Colonic mucosa (tissue), 4 donors: Measurements from ENCODE around the gene DCXR. TPM values are rescaled to one million over a fixed set of nuclear protein-coding genes. Genes with fewer than 3 reads are reported as not detected.

ENCODE experiments used
- DNase-seq: peaks from one replicate; pipeline ENCODE4 v3.0.0-alpha.2; 2020
- H3K27ac ChIP-seq: fragments of 200-600 bp; one replicate; pipeline ENCODE4 v1.8.0; 2021
- H3K27me3 ChIP-seq: fragments of 200-600 bp; one replicate; pipeline ENCODE4 v1.8.0; 2021
- H3K36me3 ChIP-seq: fragments of 200-600 bp; one replicate; pipeline ENCODE4 v1.8.0; 2021
- H3K4me1 ChIP-seq: fragments of 200-600 bp; one replicate; pipeline ENCODE4 v1.8.0; 2021; ENCODE audit warnings: mild to moderate bottlenecking
- H3K4me3 ChIP-seq: fragments of 200-600 bp; one replicate; pipeline ENCODE4 v1.8.0; 2021
- H3K9ac ChIP-seq, 2 donors: one replicate each; pipeline ENCODE4 v1.7.0; 2013; ENCODE audit warnings: control low read depth in 2 of 2, low read depth in 2 of 2, low read length in 2 of 2
- H3K9me3 ChIP-seq: fragments of 200-600 bp; one replicate; pipeline ENCODE4 v1.8.0; 2021
- intact Hi-C: fragments of 100-400 bp; cut with DNase I; formaldehyde crosslinking; loops from one replicate; pipeline ENCODE4 v1.14.1; 2022
- total RNA-seq, 2 donors: library from RNA; stranded (reverse); fragmentation: NEBNext Ultra II Directional in 1 of 2; extraction: Animal tissue kit (Norgen Biotek cat#: 25700) in 1 of 2; gene quantifications; one replicate each; pipeline ENCODE4 v1.2.1, GENCODE V29; 2021
- TF ChIP-seq, protein P1 (sequence below): fragments of 200-600 bp; IDR thresholded peaks from one replicate; pipeline ENCODE4 v1.8.0; 2022; ENCODE audit warnings: antibody characterized with exemption, mild to moderate bottlenecking
- donor health status: healthy.
- donor health status: DM: no; HTN: no; CAD: no.
- donor health status: DM: no; HTN: no; CAD: no.

DCXR gene
- total RNA-seq, 2 donors from 2014 or later = 115 to 183 TPM

DNA sequence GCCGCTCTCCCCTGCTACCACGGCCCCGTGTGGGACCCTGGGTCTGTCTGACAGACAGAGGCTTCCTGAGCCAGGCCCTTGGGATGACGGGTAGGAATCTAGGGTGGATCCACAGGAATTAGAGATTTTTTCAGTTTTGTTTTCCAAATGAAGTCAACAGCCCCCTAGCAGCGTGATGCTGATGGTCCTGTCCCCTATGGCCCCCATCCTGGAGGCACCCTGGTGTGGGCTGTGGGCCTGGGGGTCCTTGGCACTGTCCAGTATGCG, 30.3 kb downstream of the DCXR start:
- Histone ChIP-seq H3K27ac (no peak overlapping the region), H3K36me3 (no peaks in the 10 kb centered on the region), H3K27me3 (no peaks in the 10 kb centered on the region), H3K4me1 (no peaks in the 10 kb centered on the region), H3K9me3 (no peaks in the 10 kb centered on the region), H3K4me3 (no peak overlapping the region), H3K9ac (no peak overlapping the region)
- TF ChIP-seq, protein P1, sequence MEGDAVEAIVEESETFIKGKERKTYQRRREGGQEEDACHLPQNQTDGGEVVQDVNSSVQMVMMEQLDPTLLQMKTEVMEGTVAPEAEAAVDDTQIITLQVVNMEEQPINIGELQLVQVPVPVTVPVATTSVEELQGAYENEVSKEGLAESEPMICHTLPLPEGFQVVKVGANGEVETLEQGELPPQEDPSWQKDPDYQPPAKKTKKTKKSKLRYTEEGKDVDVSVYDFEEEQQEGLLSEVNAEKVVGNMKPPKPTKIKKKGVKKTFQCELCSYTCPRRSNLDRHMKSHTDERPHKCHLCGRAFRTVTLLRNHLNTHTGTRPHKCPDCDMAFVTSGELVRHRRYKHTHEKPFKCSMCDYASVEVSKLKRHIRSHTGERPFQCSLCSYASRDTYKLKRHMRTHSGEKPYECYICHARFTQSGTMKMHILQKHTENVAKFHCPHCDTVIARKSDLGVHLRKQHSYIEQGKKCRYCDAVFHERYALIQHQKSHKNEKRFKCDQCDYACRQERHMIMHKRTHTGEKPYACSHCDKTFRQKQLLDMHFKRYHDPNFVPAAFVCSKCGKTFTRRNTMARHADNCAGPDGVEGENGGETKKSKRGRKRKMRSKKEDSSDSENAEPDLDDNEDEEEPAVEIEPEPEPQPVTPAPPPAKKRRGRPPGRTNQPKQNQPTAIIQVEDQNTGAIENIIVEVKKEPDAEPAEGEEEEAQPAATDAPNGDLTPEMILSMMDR = no peak
- intact Hi-C loops = no loop called here
- DNase-seq = no peak

DNA sequence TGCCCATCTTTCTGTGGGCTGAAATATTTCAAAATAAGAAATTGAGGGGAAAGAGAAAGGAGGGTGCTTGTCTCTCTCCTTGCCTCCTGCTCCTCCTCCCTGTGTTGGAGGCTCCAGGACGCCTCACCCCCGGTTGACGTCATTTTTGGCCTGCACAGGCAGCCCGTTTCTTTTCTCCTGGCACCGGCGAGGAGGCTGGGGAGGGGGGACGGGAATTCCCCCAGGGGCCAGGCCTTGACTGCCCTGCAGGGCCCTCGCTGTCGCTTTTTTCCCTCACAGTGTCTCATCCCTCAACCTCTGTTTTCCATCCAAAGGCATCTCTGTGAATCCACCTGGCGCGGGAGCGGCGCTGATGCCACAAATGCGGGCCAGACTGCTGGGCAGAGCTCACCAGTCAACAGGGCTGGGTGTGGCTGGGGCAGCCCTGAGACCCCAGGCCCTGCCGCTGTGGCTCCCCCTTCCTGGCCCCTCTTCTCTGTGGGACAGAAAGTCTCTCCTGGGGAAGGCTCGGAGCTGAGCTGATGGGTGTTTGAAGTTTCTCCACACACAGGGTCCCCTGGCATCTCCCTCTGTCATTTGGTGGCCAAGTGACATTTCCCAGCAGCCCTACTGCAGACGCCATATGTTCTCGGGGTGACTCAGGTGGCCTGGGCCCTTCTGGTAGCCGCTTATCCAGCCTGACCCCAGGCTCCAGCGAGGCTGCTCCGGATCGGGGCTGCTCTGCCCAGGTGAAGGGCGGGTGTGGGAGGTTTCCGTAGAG, 30.8 kb downstream of the DCXR start:
- Histone ChIP-seq H3K36me3 (no peaks in the 10 kb centered on the region), H3K9ac (no peak overlapping the region), H3K27me3 (no peaks in the 10 kb centered on the region), H3K9me3 (no peaks in the 10 kb centered on the region), H3K4me1 (no peaks in the 10 kb centered on the region), H3K4me3 (no peak overlapping the region), H3K27ac (no peak overlapping the region)
- TF ChIP-seq, protein P1 = no peak
- intact Hi-C loops = no loop called here
- DNase-seq = no peak

DNA sequence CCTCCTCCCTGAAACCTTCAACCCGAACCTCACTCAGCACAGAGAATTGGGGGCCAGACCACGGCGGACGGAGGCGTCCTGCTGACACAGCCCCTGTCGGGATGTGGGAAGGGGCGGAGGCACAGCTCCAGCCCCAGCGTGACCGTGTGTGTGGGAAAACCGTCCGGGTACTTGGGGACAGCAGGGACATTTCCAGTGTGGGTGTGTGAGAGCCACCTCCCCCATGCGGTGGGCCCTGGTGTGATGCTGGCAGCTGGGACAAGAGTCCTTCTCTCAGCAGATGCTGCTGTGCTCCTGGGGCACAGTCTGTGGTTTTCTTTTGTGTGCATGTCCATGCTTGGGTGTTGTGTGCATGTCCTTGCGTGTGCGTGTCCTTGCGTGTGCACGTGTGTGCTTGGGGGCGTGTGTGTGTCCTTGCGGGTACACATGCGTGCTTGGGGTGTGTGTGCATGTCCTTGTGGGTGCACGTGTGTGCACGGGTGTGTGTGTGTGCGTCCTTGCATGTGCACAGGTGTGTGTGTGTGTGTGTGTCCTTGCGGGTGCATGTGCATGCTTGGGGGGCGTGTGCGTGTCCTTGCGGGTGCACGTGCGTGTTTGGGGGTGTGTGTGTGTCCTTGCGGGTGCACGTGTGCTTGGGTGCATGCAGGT, 31.7 kb downstream of the DCXR start:
- H3K4me1 ChIP-seq = no peaks in the 10 kb centered on the region

GRCh38 chr17:82004517-82005455, 32.7 kb downstream of the DCXR start:
- Histone ChIP-seq H3K36me3 (no peaks in the 10 kb centered on the region), H3K4me3 (no peak overlapping the region), H3K9me3 (no peaks in the 10 kb centered on the region), H3K27me3 (no peaks in the 10 kb centered on the region), H3K4me1 (no peaks in the 10 kb centered on the region), H3K27ac (no peak overlapping the region), H3K9ac (no peak overlapping the region)
- no peak for DNase-seq
- TF ChIP-seq, protein P1 = no peak
- intact Hi-C loops = no loop called here

More for the DNA sequence above, 31.7 kb downstream of the DCXR start:
- no peak overlapping the region for H3K9ac ChIP-seq
- intact Hi-C loops = no loop called here
- DNase-seq = no peak
- no peak overlapping the region for H3K27ac ChIP-seq
- H3K27me3 ChIP-seq = no peaks in the 10 kb centered on the region
- TF ChIP-seq, protein P1 = no peak
- H3K4me3 ChIP-seq = no peak overlapping the region
- H3K36me3 ChIP-seq = no peaks in the 10 kb centered on the region
- no peaks in the 10 kb centered on the region for H3K9me3 ChIP-seq

- Histone ChIP-seq H3K27me3 (no peaks in the 10 kb centered on the region), H3K27ac (no peak overlapping the region), H3K9me3 (no peaks in the 10 kb centered on the region), H3K36me3 (no peaks in the 10 kb centered on the region), H3K9ac (no peak overlapping the region), H3K4me1 (no peaks in the 10 kb centered on the region), H3K4me3 (no peak overlapping the region)
- DNase-seq = no peak
- TF ChIP-seq, protein P1 = no peak
- intact Hi-C loops = no loop called here
Measured at GRCh38 chr17:82003411-82004381, 33.8 kb downstream of the DCXR start.
